Stimulated activated CD8-positive, alpha-beta memory T cell treated with anti-CD3 and anti-CD28 coated beads, Interleukin-12 subunit alpha, Interleukin-12 subunit beta, amount 100 ng/mL, for 1 hour (primary cell): ENCODE results near the gene ALG9.

Experiments used
- DNase-seq: peaks from one replicate; pipeline ENCODE4 v3.0.0-alpha.2; 2020; ENCODE audit warnings: low read depth

Gene ALG9

DNA sequence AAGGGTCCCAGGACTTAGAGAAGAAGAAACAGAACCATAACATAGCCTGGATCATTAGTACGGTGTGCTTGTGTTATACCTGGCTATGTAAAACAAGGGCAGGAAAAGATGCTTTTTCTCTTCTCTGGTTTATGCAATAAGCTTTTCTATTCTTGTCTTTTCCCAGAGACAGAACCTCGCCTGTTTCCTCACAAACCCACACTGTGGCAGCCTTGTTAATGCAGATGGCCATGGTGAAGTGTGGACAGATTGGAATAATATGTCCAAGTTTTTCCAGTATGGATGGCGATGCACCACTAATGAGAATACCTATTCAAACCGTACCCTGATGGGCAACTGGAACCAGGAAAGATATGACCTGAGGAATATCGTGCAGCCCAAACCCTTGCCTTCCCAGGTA lies 10.8 kb upstream of the ALG9 start:
- no peak for DNase-seq

DNA sequence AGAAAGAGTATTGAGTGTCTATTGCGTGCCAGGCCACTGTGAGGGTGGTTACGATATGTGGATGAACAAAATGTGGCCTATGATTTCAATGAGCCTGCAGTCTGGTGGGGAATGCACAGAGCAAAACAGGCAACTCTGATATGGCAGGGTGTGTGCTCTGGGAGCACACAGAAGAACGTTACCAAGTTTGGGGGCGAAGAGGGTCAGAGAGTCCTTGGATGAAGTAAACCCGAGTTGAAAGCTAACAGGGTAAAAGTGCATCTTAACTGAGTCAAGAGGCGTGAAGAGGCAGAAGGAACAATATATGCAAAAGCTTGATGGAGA lies 8.2 kb upstream of the ALG9 start:
- no peak for DNase-seq

DNA sequence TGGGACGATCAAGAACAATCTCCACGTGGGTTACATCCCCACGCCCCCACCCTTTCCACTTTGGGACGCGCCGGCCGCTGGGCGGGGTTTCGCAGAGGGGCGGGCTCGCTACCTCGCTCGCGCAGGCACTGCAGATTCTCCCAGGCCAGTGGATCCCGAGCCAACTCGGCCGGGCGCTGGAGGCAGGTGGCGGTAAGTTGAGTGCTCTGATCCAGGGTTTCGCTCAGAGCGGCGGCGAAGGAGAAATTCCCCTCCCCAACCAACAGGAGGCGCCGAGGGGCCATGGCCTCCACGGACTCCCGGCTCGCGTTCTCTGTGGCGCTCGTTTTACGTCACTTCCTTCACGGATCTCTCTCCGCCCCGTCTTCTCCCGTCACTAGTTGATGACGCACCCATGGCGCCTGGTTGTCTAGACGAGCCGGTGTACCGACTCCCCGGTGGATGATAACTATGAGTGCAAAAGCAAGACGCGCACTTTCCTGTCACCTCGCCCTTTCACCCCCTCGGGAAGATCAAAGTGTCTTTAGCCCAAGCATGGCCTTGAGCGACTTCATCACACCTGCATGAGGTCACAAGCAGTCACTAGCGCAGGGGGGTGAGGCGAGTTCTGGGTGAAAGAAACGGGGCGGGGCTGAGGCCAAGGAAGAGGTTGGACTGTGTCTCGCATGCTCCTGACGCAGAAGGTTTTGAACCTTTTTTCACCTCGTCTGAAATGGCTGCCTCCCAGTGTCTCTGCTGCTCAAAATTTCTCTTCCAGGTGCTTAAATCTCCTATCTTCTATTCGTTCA lies 7.7 kb upstream of the ALG9 start, which contains the start of the genes CFAP68 and FDXACB1:
CFAP68 (plus strand) TSS at position 693 of the 788 bp plus-strand sequence; CDS start at position 713, 20 bp downstream.
FDXACB1 (minus strand) TSS at position 317 of the 788 bp plus-strand sequence; CDS start at position 284, 33 bp downstream.
- DNase-seq = peak; percentile 89

DNA sequence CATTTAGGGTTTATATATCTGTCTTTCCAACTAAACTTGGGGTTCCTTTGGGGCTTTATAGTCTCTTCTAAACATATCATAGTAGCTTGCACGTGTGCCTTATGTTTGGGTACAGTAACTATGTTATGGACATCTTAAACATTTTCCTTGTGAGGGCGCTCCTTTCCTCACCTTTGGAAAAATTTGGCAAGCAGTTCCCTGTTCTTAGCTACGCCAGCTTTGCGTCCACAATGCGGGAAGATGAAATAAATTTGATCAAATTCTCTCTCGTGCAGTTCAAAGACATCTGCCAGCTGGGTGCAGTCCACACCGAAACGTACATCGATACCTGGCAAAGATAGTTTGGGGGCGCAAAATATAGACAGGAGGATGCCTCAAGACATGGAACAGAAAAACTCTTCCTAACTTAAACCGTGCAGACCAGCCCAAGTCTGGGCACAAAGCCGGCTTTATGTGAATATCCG lies 7.0 kb upstream of the ALG9 start:
- DNase-seq = no peak

DNA sequence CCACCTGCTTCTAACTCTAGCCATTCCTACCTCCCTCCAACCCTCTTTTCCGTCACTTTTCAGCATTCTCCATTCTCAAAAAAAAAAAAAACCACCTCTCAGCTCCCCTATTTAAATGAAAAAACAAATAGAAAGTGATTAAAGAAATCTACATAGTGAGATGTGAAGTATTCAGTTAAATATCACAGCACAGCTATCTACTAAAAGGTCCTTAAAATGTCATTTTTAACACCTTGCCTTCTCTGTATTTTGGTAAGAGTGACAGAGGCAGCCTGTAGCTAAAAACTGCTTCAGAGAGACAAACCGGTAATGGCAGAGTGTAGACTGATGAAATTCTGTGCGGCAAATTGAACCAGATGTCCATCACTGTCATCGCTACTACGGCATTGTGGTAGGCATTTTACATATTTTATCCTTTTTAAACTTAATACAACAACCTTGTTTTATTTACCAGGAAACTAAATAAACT lies 346 bp upstream of the ALG9 start:
- DNase-seq = no peak

DNA sequence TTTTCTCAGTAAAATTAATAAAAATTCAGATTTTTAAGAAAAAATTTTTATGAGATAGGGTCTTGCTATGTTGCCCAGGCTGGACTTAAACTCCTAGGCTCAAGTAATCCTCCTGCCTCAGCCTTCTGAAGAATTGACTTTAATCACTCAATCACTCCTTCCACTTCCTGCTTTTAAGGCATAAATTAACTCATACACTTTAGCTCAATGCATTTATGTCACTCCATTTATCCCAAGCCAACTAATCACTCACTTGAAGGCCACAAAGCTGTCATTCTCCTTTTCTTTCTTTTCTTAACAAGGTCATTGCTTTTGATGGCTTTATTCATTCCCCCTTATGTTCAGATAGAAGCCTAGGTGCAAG lies 877 bp downstream of the ALG9 start:
- DNase-seq = no peak

DNA sequence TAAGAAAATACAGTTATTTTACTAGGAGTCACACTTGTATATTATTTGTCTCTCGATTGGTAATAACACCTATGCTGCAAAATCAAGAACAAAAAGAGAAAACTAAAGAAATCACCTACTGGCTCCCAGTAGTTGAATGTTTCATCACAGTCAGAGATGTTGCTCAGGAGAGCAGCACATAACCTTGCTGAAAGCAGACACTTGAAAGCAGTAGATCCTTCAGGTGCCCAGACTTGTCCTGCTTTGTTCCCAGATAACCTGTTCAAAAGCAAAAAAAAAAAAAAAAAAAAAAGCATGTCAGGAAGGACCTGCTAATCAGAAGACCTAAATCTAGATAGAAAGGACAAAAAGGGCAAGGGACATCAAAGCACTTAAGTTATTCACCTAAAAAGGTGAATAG lies 1.3 kb downstream of the ALG9 start:
- no peak for DNase-seq

DNA sequence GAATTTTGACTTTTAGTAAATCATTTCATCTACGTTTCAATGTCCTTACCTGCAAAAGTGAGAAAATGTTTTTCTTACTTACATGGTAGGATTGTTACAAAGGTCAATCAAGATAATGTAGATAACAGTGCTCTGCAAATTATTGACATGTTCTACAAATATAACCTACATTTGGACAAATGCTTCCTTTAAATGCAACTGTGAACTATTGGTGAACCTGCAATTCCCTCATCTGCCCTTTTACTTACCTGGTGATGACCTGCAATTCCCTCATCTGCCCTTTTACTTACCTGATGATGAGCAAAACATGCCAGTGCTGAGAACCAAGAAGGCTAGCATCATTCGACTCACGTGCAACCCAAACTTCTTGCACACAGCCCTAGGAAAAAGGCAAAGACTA lies 11.1 kb downstream of the ALG9 start:
- no peak for DNase-seq

DNA sequence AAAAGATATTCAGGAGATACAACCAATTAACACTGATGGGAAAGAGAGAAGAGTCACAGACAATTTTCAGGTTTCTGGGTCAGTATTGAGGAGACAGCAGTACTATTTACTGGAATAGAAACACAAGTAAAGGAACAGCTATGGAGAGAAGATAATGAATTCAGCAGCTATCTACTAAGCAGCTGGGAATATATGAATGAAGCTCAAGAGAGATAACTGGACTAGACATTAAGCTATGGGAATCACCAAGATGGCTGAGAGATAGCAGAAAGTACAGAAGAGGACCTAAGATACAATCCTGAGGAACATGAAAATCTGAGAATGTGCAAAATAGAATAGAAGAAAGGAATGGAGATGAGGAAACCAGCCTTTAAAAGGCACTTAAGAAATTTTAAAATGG lies 15.9 kb downstream of the ALG9 start:
- DNase-seq = no peak

DNA sequence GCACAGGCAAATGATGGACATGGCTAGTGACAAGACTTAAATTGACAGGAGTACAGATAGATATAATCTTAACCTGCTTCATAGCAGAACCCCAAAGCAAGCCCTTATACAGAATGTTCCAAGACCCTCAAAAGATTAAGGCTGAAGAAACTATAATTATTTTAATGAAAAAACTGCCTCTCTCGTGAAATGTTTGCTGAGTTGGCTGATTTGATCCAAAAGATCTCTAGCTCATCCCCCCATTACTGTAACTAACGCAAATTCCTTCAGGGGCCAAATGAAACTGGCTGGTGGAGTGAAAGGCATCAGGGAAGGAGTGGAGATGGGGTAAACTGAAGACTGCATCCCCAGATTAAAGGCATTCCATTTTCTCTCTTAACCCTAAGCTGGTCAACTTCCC lies 19.3 kb downstream of the ALG9 start:
- DNase-seq = no peak

DNA sequence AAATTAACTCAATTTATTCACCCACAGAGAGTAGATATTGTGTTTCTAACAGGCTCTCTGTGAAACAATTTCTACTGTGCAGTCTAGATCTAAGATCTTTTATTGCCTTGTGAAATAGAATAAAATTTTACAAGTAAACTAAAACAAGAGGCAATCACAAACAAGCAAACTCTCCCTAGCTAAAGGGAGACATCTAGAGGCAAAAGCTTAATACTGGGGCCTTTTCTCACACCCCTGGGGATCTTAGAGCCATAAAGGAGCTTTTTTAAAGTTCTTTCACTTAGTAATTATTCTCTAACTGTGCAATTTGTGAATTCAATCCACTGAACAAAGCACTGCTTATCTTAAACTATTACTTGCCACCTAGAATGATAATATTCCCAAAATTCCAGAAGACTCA lies 19.7 kb downstream of the ALG9 start:
- no peak for DNase-seq

DNA sequence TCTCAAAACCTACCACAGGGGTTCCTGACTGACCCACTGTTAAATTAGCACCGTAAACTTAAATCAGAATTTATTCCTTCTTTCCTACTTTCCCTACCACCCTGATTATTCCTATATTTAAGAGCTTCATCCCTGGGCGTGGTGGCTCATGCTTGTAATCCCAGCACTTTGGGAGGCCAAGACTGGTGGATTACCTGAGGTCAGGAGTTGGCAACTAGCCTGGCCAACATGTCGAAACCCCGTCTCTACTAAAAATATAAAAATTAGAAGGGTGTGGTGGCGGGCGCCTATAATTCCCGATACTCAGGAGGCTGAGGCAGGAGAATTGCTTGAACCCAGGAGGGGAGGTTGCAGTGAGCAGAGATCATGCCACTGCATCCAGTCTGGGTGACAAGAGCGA lies 20.3 kb downstream of the ALG9 start:
- DNase-seq = no peak

DNA sequence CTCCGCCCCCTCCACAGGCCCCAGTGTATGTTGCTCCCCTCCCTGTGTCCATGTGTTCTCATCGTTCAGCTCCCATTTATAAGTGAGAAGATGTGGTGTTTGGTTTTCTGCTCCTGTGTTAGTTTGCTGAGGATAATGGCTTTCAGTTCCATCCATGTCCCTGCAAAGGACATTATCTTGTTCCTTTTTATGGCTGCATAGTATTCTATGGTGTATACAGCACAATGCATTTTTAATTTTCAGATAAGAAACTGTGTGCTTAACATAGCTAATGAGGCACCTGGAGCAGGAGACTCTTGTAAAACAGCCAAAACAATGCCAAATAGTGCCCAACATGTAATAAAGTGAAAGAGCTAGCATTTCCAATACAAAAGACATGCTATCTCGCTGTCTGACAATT lies 21.8 kb downstream of the ALG9 start:
- no peak for DNase-seq

DNA sequence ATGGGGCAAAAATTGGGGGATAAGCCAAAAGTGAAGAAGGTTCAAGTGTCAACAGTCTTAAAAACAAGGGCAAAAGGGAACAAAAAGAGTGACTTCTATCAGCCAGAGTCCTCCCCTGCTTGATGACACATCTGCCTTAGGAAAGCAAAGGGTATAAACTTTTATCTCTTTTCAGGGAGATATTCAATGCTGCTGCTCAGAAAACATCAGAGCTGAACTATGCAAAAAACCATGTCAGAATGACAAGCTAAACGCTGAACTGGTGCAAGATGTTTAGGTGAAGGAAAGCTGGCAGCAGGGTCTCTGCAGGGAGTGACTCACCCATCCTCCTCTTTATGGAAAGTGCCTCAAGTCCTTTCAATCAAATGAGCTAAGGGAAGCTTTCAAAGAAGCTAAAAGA lies 24.7 kb downstream of the ALG9 start:
- no peak for DNase-seq

DNA sequence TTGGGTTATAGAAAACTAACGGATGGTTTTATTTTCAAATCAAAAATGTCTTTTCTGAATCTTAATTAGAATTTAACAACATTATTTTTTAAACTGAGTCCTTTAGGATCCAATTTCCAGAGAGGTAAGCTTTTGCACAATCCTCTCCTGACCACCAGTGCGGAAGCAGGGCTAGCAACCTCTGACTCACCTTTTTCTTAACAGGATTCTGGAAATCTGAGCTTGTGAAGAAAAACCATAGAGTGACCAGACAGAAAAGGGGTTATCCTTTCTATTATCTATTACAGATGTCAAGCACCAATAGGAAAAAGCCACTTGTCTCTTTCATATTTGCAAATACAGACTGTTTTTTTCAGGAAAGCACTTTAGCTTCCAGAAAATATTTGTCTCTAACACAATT lies 25.3 kb downstream of the ALG9 start:
- no peak for DNase-seq

DNA sequence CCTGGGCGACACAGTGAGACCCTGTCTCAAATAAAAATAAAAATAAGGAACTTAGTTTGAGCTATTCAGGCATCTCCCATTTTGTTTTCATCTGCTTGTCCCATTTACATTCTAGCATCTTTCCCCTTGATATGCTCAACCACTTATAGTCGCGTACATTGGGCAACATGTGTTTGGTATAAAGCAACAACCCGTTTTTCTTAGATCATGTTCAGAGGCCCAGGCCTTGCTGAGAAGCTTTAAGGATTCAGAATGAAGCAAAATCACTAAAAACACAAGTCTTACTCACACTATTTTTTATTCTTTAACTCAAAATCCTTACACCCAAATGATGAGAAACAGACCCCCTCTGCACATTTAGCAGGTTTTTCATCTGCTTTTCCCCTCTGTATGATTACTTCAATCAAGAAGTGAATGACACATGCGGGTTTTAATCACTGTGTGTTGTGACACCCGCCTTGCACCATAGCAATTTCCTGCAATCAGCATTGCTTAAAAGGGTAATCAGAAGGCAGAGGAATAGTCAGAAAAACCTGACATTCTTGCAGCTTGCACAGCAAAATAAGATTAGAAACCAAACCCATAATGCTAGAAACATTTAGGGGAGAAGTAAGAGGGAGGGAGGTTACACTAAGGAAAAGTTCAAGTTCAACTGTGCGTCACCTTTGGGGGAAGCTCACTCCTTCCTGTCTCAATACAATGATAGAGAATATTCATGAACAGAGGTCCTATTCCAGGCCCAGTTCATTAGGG lies 25.9 kb downstream of the ALG9 start:
- no peak for DNase-seq

DNA sequence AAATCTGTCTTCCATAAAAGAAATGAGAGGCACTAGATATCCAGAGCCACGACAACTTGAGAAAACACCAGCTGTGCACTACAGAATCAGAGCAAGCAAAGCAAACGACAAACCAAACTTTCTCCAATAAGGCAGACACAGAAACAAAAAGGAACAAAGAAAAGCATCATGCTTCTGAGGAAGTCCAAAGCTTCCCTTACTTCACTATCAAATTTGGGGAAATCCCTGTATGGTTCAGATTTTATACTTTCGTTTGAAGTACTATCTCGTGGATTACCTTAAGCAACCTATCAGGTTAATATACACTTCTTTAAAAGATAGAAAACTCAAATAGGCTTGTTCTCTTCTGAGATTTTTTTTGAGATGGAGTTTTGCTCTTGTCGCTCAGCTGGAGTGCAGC lies 27.7 kb downstream of the ALG9 start:
- no peak for DNase-seq

DNA sequence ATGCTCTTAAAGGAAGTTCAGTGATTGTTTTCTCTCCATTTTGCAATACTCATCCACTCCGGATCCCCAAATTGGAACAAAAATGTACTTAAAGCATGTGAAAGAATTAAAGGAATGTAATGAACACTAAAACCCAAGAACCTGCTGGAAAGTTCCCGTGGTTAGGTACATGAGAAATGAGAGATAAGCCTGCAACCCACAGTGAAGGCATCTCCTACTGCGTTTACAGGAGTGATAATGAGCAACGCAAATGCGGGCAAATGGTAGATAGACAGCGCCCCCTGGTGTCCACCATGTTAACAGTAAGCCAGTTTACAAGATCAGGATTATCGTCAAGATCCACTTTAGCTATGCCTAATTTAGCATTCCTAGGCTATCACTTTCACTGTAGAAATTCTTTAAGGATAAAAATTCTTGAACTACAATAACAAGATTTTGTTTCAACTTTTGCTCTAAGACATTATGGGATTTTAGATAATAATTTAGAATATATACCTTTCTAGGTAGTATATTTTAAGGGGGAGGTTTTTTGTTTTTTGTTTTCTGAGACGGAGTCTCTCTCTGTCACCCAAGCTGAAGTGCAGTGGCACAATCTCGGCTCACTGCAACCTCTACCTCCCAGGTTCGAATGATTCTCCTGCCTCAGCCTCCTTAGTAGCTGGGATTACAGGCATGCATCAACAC lies 29.9 kb downstream of the ALG9 start:
- peak; percentile 84 for DNase-seq

DNA sequence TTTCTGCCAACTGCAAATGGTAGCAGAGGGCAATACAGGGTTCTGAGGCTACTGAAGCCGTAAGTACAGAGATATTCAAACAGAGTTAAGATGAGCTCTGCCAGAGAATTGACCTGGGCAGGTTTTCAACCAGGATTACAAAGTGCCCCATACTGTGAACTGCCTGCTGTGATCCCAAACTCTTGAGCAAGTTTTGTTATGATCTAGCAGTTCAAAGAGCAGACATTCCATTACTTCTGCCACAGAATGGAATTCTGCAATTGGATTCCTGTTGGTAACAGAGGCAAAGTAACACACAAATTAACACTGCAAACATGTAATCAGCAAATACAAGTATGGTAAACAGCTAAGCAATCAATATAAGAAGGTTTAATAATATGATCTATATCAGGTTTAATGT lies 31.2 kb downstream of the ALG9 start:
- DNase-seq = no peak

DNA sequence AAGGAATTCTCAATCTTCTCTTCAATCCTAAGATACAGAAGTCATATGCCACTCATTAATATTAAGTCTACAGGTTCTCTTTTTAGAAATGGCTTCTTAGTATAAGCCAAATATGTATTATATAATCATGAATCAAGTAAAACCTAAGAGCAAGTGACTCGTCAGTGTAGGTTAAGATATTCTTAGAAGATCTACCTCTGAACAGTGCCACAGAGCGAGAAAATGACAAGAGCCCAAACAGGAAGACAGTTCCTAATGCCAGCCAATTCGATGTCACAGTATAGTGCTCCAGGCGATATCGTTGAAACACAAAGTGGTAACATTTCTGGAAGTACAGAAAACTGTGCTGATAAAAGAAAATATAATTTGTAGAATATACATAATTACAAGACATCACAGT lies 33.3 kb downstream of the ALG9 start:
- DNase-seq = no peak

DNA sequence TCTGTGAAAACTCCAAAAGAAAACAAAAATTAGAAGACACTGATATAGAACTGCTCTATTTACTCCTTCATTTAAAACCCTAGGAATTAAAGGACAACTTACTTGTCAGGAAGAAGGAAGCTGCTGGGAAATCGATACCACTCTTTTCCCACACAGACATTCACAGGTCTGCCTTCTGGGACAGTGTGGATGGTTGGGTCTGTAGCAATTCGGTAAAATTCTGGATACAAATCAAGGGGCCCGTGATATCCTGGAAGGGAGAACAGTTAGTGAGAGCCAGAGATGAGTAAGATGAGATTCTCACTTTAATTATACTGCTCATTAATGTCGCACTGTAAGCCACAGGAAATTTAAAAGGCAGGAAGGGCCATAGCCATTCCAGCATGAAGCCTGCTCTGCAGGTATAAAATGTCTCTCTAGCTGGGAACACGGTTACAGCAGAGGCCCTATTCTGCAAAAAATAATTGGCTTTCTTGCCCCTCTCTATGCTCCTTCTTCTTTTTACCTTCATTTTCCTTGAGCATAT lies 34.0 kb downstream of the ALG9 start:
- no peak for DNase-seq

DNA sequence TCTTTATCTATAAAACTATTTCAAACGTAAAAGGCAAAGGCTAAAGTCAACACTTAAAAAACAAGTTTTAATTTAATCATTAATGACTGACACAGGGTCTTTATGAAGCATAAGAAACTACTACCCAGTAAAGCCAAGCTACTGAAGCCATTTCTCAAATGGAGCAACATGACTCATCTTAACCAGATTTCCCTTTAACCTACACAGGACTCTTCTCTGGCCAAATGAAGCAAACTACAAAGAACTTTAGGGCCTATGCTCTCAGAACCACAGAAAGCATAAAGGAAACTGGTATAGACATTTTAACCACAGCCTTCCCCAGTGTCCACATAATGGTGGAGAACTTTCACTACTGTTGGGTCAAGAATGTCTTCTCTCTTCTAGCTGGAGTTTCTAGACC lies 34.7 kb downstream of the ALG9 start:
- DNase-seq = no peak

DNA sequence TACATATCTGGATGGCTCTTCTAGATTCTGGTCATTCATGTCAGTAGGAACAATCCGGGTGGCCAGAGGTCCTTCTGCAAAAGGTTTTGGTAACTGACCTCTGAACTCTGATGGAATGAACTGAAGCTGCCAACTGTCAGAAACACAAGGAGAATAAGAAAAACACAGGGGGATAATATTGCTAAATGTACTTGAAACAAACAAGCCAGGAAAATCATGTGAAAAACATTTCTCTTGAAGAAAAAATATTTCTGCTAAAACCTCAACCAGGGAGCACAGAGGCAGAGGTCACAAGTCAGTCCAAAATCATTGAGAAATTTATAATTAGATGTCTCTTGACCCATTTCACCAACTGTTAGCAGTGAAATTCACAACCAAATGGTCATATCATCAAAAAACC lies 35.2 kb downstream of the ALG9 start:
- no peak for DNase-seq
